ENCODE results near the gene OR12D2. TPM values are rescaled to one million over a fixed set of nuclear protein-coding genes. Genes with fewer than 3 reads are reported as not detected.
A peak's percentile ranks its signal among the peaks of the same experiment; 100 is the strongest.
"Not testable (repeated sequence)": the region's sequence is repeated elsewhere in the genome, so short reads cannot be mapped to it uniquely, and the experiment has no call there.

OR12D2 gene
- total and polyA plus RNA-seq, 2 of the 13 experiments (the other 11 are each of a cell fraction or from before 2014, with no cell fraction given): 0.26 TPM; not detected in 1

DNA sequence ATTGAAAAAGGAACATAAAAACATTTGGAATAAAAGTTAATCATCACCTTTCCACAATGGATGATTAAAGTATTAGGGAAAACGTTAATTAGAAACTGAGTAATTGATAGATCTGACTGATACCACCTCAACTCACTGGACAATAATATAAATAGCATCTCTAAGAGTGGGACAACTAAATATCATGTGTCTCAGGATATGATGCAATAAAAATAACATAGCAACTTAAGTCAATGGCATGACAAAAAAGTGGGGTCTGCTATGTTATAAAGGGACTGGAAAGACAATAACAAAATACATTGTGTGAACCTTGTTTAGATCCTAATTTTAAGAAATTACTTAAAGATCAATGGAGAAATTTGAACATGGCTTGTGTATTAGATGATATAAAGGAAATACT lies 29.6 kb downstream of the OR12D2 start:
- CTCF ChIA-PET (ENCODE audit: low intra/inter-chr PET ratio, low total read pairs): no interaction called here
- 0% methylated on average over 1 of the region's 1 CpG for WGBS (ENCODE audit: low lambda C conversion rate)

GRCh38 chr6:29426654-29427053 lies 31.2 kb downstream of the OR12D2 start:
- Histone ChIP-seq H4K20me1 (ENCODE audit: insufficient read depth, low read length) (no peaks in the 10 kb centered on the region), H3K9ac (ENCODE audit: insufficient read depth, low read depth, low read length) (no peak overlapping the region), H3K4me1 (ENCODE audit: insufficient read depth, low read length) (no peaks in the 10 kb centered on the region), H3K27me3 (ENCODE audit: control insufficient read depth in 1 of 2, insufficient read depth in 2 of 2, low read length in 2 of 2) (no peaks in the 10 kb centered on the region), H2AFZ (ENCODE audit: low read length) (no peak overlapping the region), H3K9me3 (ENCODE audit: low read length) (no peaks in the 10 kb centered on the region), H3K4me3 (replicated peaks in 1 of 3; ENCODE audit: insufficient read depth in 1 of 3, low read depth in 2 of 3, low read length in 3 of 3) (no peak overlapping the region), H3K36me3 (replicated peaks in 1 of 2; ENCODE audit: control insufficient read depth in 1 of 2, insufficient read depth in 2 of 2, low read length in 2 of 2) (no peaks in the 10 kb centered on the region), H3K27ac (ENCODE audit: extremely low read length, insufficient read depth, low read length) (no peak overlapping the region), H3K4me2 (ENCODE audit: low read depth, low read length) (no peak overlapping the region), H3K79me2 (ENCODE audit: insufficient read depth, low read length) (no peaks in the 10 kb centered on the region)
- DNase-seq (ENCODE audit: low spot score) (peak; percentile 34), FAIRE-seq (no peak), ATAC-seq (peak; percentile 87)
- ChIA-PET POLR2A (no interaction called here), CTCF (ENCODE audit: low intra/inter-chr PET ratio, low total read pairs) (no interaction called here)
- BruUV-seq (replicated peaks): no TSS peak
- WGBS (ENCODE audit: low lambda C conversion rate): 3% methylated on average over 3 of the region's 3 CpGs
- TF ChIP-seq HMG20B (CRISPR knock-in tag; conservative IDR thresholded peaks at IDR 0.05) (no peak), AKAP8 (CRISPR knock-in tag; IDR thresholded peaks at IDR 0.05) (no peak), ZNF232 (CRISPR knock-in tag; IDR thresholded peaks at IDR 0.05; ENCODE audit: borderline replicate concordance) (no peak), GABPB1 (CRISPR knock-in tag; IDR thresholded peaks at IDR 0.05) (no peak), ZNF160 (CRISPR knock-in tag; IDR thresholded peaks at IDR 0.05) (no peak), SRY (CRISPR knock-in tag; IDR thresholded peaks at IDR 0.05) (no peak), ZNF329 (CRISPR knock-in tag; IDR thresholded peaks at IDR 0.05; ENCODE audit: low read depth) (no peak), THAP11 (CRISPR knock-in tag; IDR thresholded peaks at IDR 0.05) (no peak), STAG1 (CRISPR knock-in tag; IDR thresholded peaks at IDR 0.05) (peak; percentile 42)
- TF ChIP-seq, protein P1, sequence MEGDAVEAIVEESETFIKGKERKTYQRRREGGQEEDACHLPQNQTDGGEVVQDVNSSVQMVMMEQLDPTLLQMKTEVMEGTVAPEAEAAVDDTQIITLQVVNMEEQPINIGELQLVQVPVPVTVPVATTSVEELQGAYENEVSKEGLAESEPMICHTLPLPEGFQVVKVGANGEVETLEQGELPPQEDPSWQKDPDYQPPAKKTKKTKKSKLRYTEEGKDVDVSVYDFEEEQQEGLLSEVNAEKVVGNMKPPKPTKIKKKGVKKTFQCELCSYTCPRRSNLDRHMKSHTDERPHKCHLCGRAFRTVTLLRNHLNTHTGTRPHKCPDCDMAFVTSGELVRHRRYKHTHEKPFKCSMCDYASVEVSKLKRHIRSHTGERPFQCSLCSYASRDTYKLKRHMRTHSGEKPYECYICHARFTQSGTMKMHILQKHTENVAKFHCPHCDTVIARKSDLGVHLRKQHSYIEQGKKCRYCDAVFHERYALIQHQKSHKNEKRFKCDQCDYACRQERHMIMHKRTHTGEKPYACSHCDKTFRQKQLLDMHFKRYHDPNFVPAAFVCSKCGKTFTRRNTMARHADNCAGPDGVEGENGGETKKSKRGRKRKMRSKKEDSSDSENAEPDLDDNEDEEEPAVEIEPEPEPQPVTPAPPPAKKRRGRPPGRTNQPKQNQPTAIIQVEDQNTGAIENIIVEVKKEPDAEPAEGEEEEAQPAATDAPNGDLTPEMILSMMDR (CRISPR knock-in tag; IDR thresholded peaks at IDR 0.05): peak; percentile 36; the same call in 1 of the 2 replicates
- intact Hi-C loops (cut with micrococcal nuclease; ENCODE audit: unreplicated experiment): loop anchor here (1.0 kb wide), 1 partner anchor 163 kb away; no protein-coding TSS in a partner anchor
- in situ Hi-C loops (cut with HindIII; ENCODE audit: extremely low pct_ligation_motif_present, low pct_unique_long_range_greater_than_20kb): no loop called here

More for the DNA sequence above, 29.6 kb downstream of the OR12D2 start:
- no peak overlapping the region for H3K4me3 ChIP-seq (replicated peaks in 1 of 3; ENCODE audit: insufficient read depth in 1 of 3, low read depth in 2 of 3, low read length in 3 of 3)
- no peak for FAIRE-seq
- H3K4me1 ChIP-seq (ENCODE audit: insufficient read depth, low read length): no peaks in the 10 kb centered on the region
- H3K4me2 ChIP-seq (ENCODE audit: low read depth, low read length): no peak overlapping the region
- DNase-seq (ENCODE audit: low spot score): no peak
- BruUV-seq (replicated peaks): no TSS peak
- no peaks in the 10 kb centered on the region for H3K9me3 ChIP-seq (ENCODE audit: low read length)
- no peaks in the 10 kb centered on the region for H3K36me3 ChIP-seq (replicated peaks in 1 of 2; ENCODE audit: control insufficient read depth in 1 of 2, insufficient read depth in 2 of 2, low read length in 2 of 2)
- no peaks in the 10 kb centered on the region for H4K20me1 ChIP-seq (ENCODE audit: insufficient read depth, low read length)
- in situ Hi-C loops (cut with HindIII; ENCODE audit: extremely low pct_ligation_motif_present, low pct_unique_long_range_greater_than_20kb) (no loop called here), intact Hi-C loops (cut with micrococcal nuclease; ENCODE audit: unreplicated experiment) (no loop called here)
- POLR2A ChIA-PET: no interaction called here
- no peak overlapping the region for H3K27ac ChIP-seq (ENCODE audit: extremely low read length, insufficient read depth, low read length)
- no peaks in the 10 kb centered on the region for H3K27me3 ChIP-seq (ENCODE audit: control insufficient read depth in 1 of 2, insufficient read depth in 2 of 2, low read length in 2 of 2)
- no peak overlapping the region for H3K9ac ChIP-seq (ENCODE audit: insufficient read depth, low read depth, low read length)
- TF ChIP-seq YEATS2 (CRISPR knock-in tag; IDR thresholded peaks at IDR 0.05; ENCODE audit: borderline replicate concordance) (no peak), CEBPB (IDR thresholded peaks at IDR 0.05; ENCODE audit: borderline replicate concordance, low read depth, low read length) (peak; percentile 38; the same call in 1 of the 2 replicates), POLR2AphosphoS2 (IDR thresholded peaks at IDR 0.05; ENCODE audit: low read depth, low read length) (no peak)
- no peak overlapping the region for H2AFZ ChIP-seq (ENCODE audit: low read length)
- no peak for ATAC-seq
- H3K79me2 ChIP-seq (ENCODE audit: insufficient read depth, low read length): no peaks in the 10 kb centered on the region

DNA sequence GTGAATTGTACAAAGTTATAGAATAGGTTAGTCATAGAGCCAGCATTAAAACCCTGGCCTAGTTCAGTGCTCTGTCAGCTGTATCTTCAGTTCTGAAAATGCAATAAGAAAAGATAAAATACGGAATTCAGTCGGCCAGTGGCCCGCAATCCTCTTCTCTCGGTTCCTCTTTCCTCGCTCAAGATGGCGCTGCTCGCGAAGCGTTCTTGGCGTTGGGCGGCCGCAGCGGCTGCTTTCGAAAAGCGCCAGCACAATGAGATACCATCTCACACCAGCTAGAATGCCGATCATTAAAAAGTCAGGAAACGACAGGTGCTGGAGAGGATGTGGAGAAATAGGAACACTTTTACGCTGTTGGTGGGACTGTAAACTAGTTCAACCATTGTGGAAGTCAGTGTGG lies 41.3 kb downstream of the OR12D2 start:
- H3K27me3 ChIP-seq (ENCODE audit: control insufficient read depth in 1 of 2, insufficient read depth in 2 of 2, low read length in 2 of 2); H2AFZ ChIP-seq (ENCODE audit: low read length); H3K9ac ChIP-seq (ENCODE audit: insufficient read depth, low read depth, low read length); H3K27ac ChIP-seq (ENCODE audit: extremely low read length, insufficient read depth, low read length); BruUV-seq (replicated peaks); in situ Hi-C loops (cut with HindIII; ENCODE audit: extremely low pct_ligation_motif_present, low pct_unique_long_range_greater_than_20kb); intact Hi-C loops (cut with micrococcal nuclease; ENCODE audit: unreplicated experiment); H3K36me3 ChIP-seq (replicated peaks in 1 of 2; ENCODE audit: control insufficient read depth in 1 of 2, insufficient read depth in 2 of 2, low read length in 2 of 2); H4K20me1 ChIP-seq (ENCODE audit: insufficient read depth, low read length); H3K4me1 ChIP-seq (ENCODE audit: insufficient read depth, low read length); H3K4me3 ChIP-seq (replicated peaks in 1 of 3; ENCODE audit: insufficient read depth in 1 of 3, low read depth in 2 of 3, low read length in 3 of 3); H3K9me3 ChIP-seq (ENCODE audit: low read length); CTCF ChIA-PET (ENCODE audit: low intra/inter-chr PET ratio, low total read pairs); DNase-seq (ENCODE audit: low spot score); POLR2A ChIA-PET; H3K79me2 ChIP-seq (ENCODE audit: insufficient read depth, low read length); ATAC-seq; H3K4me2 ChIP-seq (ENCODE audit: low read depth, low read length); FAIRE-seq: not testable (repeated sequence)
- WGBS (ENCODE audit: low lambda C conversion rate): 81% methylated on average over 18 of the region's 18 CpGs
